CD4-positive, CD25-positive, alpha-beta regulatory T cell (primary cell): ENCODE data around the gene RAD54L2. TPM values are rescaled to one million over a fixed set of nuclear protein-coding genes. Genes with fewer than 3 reads are reported as not detected.
"Not testable (repeated sequence)": the region's sequence is repeated elsewhere in the genome, so short reads cannot be mapped to it uniquely, and the experiment has no call there.

Experiments used
- ATAC-seq, 2 donors: fragments of 150-1000 bp; cut with Tn5 transposase; one replicate each; pipeline ENCODE4 v1.10.0; 2021; ENCODE audit warnings: low read depth in 2 of 2, moderate number of reproducible peaks in 2 of 2, moderate library complexity in 1 of 2
- DNase-seq, 3 donors: peaks; one replicate each; pipeline versions ENCODE4 v3.0.0 to v3.0.0-alpha.2; 2012 to 2022; ENCODE audit warnings: mixed read lengths in 1 of 3
- H3K27ac ChIP-seq: one replicate; pipeline ENCODE4 v1.7.0; 2013; ENCODE audit warnings: mild to moderate bottlenecking, low read length; ENCODE audit not compliant: insufficient read depth, poor library complexity, severe bottlenecking
- H3K27me3 ChIP-seq: one replicate; pipeline ENCODE4 v1.7.0; 2013; ENCODE audit warnings: low read length; ENCODE audit not compliant: control insufficient read depth, insufficient read depth
- H3K36me3 ChIP-seq: one replicate; pipeline ENCODE4 v1.7.0; 2013; ENCODE audit warnings: mild to moderate bottlenecking, low read length, moderate library complexity; ENCODE audit not compliant: control insufficient read depth, insufficient read depth
- H3K4me1 ChIP-seq: 2 replicates; pipeline ENCODE4 v1.7.0; 2013; ENCODE audit warnings: mild to moderate bottlenecking, low read length; ENCODE audit not compliant: insufficient read depth, control insufficient read depth, poor library complexity, severe bottlenecking
- H3K4me3 ChIP-seq: one replicate; pipeline ENCODE4 v1.7.0; 2013; ENCODE audit warnings: low read depth, mild to moderate bottlenecking, low read length, moderate library complexity
- H3K9me3 ChIP-seq, 2 experiments: 1 replicate in 1 of 2; 2 replicates in 1 of 2; pipeline ENCODE4 v1.7.0; 2013; ENCODE audit warnings: low read length in 2 of 2, mild to moderate bottlenecking in 1 of 2, moderate library complexity in 1 of 2; ENCODE audit not compliant: control insufficient read depth in 2 of 2
- H3K27ac Mint-ChIP-seq, 3 donors: one replicate each; pipeline ENCODE4 v1.8.0; 2020 to 2022; ENCODE audit warnings: mild to moderate bottlenecking in 3 of 3, mixed read lengths in 3 of 3, moderate library complexity in 2 of 3
- H3K27me3 Mint-ChIP-seq: one replicate; pipeline ENCODE4 v1.8.0; 2022; ENCODE audit warnings: mild to moderate bottlenecking, mixed read lengths
- H3K36me3 Mint-ChIP-seq: one replicate; pipeline ENCODE4 v1.8.0; 2020; ENCODE audit warnings: mixed read lengths
- H3K4me1 Mint-ChIP-seq, 4 donors: one replicate each; pipeline ENCODE4 v1.8.0; 2020 to 2022; ENCODE audit warnings: mixed read lengths in 4 of 4, mild to moderate bottlenecking in 1 of 4
- H3K4me3 Mint-ChIP-seq, 4 donors: one replicate each; pipeline ENCODE4 v1.8.0; 2020 to 2022; ENCODE audit warnings: mild to moderate bottlenecking in 4 of 4, mixed read lengths in 4 of 4, moderate library complexity in 3 of 4
- H3K9me3 Mint-ChIP-seq, 7 donors: one replicate each; pipeline ENCODE4 v1.8.0; 2020 to 2022; ENCODE audit warnings: mixed read lengths in 7 of 7, mild to moderate bottlenecking in 3 of 7, moderate library complexity in 2 of 7
- polyA plus RNA-seq, 4 donors: library from polyadenylated mRNA; unstranded; fragments of 300-500 nt; fragmentation: Illumina TruSeq; gene quantifications; one replicate each; pipeline ENCODE4 v1.2.3, GENCODE V29; 2021
- total RNA-seq: library from RNA; stranded (reverse); gene quantifications from one replicate; pipeline ENCODE4 v1.2.3, GENCODE V29; 2022

RAD54L2 gene
- total and polyA plus RNA-seq, 5 donors from 2014 or later = 6.9 to 41.3 (median 15.9) TPM

GRCh38 chr3:51547274-51547673 is 8.8 kb downstream of the RAD54L2 start:
- Mint-ChIP-seq H3K4me3 (no peak overlapping the region), H3K36me3 (peaks cover 12% of the 10 kb centered on the region), H3K27ac (no peak overlapping the region), H3K9me3 (no peaks in the 10 kb centered on the region), H3K4me1 (peaks cover 4 to 17% (median 7%) of the 10 kb centered on the region in 4 donors), H3K27me3 (no peaks in the 10 kb centered on the region)
- H3K4me3 ChIP-seq = no peak overlapping the region
- H3K4me1 ChIP-seq = no peaks in the 10 kb centered on the region
- no peak for ATAC-seq
- no peaks in the 10 kb centered on the region for H3K27me3 ChIP-seq
- peaks cover 28% of the 10 kb centered on the region for H3K36me3 ChIP-seq
- no peaks in the 10 kb centered on the region for H3K9me3 ChIP-seq
- no peak for DNase-seq
- H3K27ac ChIP-seq = no peak overlapping the region

DNA sequence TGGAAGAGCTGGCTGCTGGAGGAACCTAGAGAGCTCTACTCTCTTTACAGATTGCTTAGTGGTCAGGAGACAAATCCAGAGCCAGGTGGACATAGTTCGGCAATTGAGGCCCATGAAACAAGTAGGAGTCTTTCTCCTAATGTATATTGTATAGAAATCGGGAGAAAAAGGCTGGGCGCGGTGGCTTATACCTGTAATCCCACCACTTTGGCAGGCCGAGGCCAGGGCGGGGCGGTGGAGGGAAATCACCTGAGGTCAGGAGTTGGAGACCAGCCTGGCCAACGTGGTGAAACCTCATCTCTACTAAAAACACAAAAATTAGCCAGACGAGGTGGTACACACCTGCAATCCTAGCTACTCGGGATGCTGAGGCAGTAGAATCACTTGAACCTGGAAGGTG is 10.8 kb downstream of the RAD54L2 start:
- Mint-ChIP-seq H3K4me1 (peaks cover 0 to 9% (median under 1%) of the 10 kb centered on the region in 4 donors), H3K27me3 (no peaks in the 10 kb centered on the region), H3K4me3 (no peak overlapping the region), H3K9me3 (no peaks in the 10 kb centered on the region), H3K27ac (no peak overlapping the region), H3K36me3 (peaks cover 9% of the 10 kb centered on the region)
- Histone ChIP-seq H3K27me3 (no peaks in the 10 kb centered on the region), H3K4me1 (no peaks in the 10 kb centered on the region), H3K36me3 (peaks cover 26% of the 10 kb centered on the region), H3K9me3 (no peaks in the 10 kb centered on the region), H3K27ac (no peak overlapping the region), H3K4me3 (no peak overlapping the region)
- no peak for DNase-seq
- no peak for ATAC-seq

DNA sequence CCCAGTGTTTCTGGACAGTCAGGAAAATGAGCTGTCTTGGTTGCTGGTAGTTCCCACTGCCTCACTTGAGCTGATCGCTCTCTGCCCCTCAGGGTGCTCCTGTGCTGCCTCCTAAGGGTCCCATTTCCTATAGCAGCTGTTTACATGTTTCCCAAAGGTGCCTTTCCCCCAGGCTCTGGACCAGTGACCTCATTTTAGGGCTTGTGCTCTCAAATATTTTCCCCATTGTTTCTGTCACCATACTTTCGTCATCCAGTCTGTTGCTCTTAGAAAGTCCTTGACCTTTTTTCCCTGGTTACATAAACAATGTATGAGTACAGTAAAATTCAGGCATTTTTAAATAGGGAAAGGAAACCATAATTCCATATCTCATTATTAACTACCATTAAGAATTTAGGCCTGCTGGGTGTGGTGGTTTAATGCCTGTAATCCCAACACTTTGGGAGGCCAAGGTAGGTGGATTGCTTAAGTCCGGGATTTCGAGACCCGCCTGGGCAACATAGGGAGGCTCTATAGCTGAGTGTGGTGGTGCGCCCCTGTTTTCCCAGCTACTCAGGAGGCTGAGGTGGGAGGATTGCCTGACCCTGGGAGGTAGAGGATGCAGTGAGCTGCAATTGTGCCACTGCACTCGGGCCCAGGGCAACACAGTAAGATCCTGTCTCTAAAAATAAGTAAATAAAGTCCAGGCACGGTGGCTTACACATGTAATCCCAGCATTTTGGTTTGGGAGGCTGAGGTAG is 11.7 kb downstream of the RAD54L2 start:
- no peaks in the 10 kb centered on the region for H3K27me3 Mint-ChIP-seq
- DNase-seq (no peak), ATAC-seq (no peak)
- H3K36me3 Mint-ChIP-seq = peaks cover 8% of the 10 kb centered on the region
- Histone ChIP-seq H3K4me3 (no peak overlapping the region), H3K4me1 (no peaks in the 10 kb centered on the region), H3K27ac (no peak overlapping the region), H3K9me3 (no peaks in the 10 kb centered on the region), H3K27me3 (no peaks in the 10 kb centered on the region), H3K36me3 (peaks cover 25% of the 10 kb centered on the region)
- peaks cover 0 to 5% (median 0%) of the 10 kb centered on the region in 4 donors for H3K4me1 Mint-ChIP-seq
- peak overlapping the region in 1 of 4 donors; percentile 54 for H3K4me3 Mint-ChIP-seq
- no peaks in the 10 kb centered on the region for H3K9me3 Mint-ChIP-seq
- peak overlapping the region in 1 of 3 donors; percentile 65 for H3K27ac Mint-ChIP-seq

DNA sequence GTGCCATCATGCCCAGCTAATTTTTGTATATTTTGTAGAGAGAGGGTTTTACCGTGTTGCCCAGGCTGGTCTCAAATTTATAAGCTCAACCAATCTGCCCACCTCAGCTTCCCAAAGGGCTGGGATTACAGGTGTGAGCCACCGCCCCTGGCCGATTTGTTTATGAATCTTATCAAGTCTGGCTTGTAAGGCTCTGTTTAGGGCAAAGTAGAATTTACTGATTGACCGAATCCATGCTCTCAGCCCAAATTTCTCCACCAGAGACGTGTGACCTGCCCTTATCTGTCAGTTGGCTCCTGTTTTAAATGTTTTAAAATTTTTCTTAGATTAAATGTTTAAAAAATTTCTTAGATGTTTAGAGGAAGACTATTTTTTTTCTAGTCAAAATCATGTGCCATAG is 19.5 kb downstream of the RAD54L2 start:
- peaks cover 17% of the 10 kb centered on the region for H3K36me3 Mint-ChIP-seq
- H3K4me3 Mint-ChIP-seq = no peak overlapping the region
- Histone ChIP-seq H3K9me3 (no peaks in the 10 kb centered on the region), H3K4me1 (no peaks in the 10 kb centered on the region), H3K27me3 (no peaks in the 10 kb centered on the region), H3K4me3 (no peak overlapping the region), H3K27ac (no peak overlapping the region), H3K36me3 (peaks cover 10% of the 10 kb centered on the region)
- DNase-seq (no peak), ATAC-seq (no peak)
- H3K27ac Mint-ChIP-seq = no peak overlapping the region
- H3K9me3 Mint-ChIP-seq = peaks cover 0 to 1% (median 0%) of the 10 kb centered on the region in 7 donors
- H3K4me1 Mint-ChIP-seq = peaks cover 0 to 13% (median 4%) of the 10 kb centered on the region in 4 donors
- H3K27me3 Mint-ChIP-seq = no peaks in the 10 kb centered on the region

- H3K4me3 Mint-ChIP-seq = no peak overlapping the region
- DNase-seq (no peak), ATAC-seq (no peak)
- peaks cover 19% of the 10 kb centered on the region for H3K36me3 Mint-ChIP-seq
- Histone ChIP-seq H3K4me3 (no peak overlapping the region), H3K36me3 (peaks cover 9% of the 10 kb centered on the region), H3K27me3 (no peaks in the 10 kb centered on the region), H3K27ac (no peak overlapping the region), H3K9me3 (no peaks in the 10 kb centered on the region), H3K4me1 (no peaks in the 10 kb centered on the region)
- H3K9me3 Mint-ChIP-seq = peaks cover 0 to 1% (median 0%) of the 10 kb centered on the region in 7 donors
- H3K27ac Mint-ChIP-seq = peak overlapping the region in 1 of 3 donors; percentile 13
- H3K27me3 Mint-ChIP-seq = no peaks in the 10 kb centered on the region
- peaks cover 6 to 25% (median 14%) of the 10 kb centered on the region in 4 donors for H3K4me1 Mint-ChIP-seq
Measured at GRCh38 chr3:51559411-51559888, 20.9 kb downstream of the RAD54L2 start.

DNA sequence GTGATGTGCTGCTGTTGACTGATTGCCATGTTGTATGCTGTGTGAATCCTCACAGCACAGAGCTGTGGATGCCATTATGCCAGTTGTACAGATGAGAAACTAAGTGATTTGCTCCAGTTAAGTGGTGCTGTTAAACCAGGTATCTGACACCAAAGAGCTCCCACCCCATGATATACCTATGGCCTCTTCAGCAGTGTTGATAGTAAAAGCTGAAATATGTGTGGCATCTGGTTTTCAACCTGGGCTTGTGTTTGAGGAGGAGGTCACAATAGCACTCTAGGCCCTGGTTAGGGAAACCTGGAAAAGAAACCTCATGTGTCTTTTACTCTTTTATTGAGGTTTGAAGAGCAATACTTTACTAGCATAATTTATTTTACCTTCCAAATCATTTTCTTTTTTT is 21.4 kb downstream of the RAD54L2 start:
- Histone ChIP-seq H3K4me1 (no peaks in the 10 kb centered on the region), H3K4me3 (no peak overlapping the region)

DNA sequence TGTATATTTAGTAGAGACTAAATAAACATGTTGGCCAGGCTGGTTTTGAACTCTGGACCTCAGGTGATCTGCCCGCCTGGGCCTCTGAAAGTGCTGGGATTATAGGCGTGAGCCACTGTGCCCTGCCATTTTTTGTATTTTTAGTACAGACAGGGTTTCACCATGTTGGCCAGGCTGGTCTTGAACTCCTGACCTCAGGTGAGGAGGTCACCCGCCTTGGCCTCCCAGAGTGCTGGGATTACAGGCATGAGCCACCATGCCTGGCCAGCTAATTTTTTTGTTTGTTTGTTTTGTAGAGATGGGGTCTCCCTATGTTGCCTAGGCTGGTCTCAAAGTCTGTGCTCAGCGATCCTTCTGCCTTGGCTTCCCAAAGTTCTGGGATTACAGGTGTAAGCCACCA is 23.9 kb downstream of the RAD54L2 start:
- H3K9me3 Mint-ChIP-seq, H3K27me3 Mint-ChIP-seq: not testable (repeated sequence)

More for the DNA sequence above, 21.4 kb downstream of the RAD54L2 start:
- Mint-ChIP-seq H3K9me3 (peaks cover 0 to 1% (median 0%) of the 10 kb centered on the region in 7 donors), H3K36me3 (peaks cover 16% of the 10 kb centered on the region), H3K27me3 (no peaks in the 10 kb centered on the region), H3K27ac (no peak overlapping the region), H3K4me3 (no peak overlapping the region), H3K4me1 (peaks cover 6 to 25% (median 14%) of the 10 kb centered on the region in 4 donors)
- Histone ChIP-seq H3K9me3 (no peaks in the 10 kb centered on the region), H3K27ac (no peak overlapping the region), H3K36me3 (peaks cover 8% of the 10 kb centered on the region), H3K27me3 (no peaks in the 10 kb centered on the region)
- DNase-seq = no peak
- ATAC-seq = no peak

DNA sequence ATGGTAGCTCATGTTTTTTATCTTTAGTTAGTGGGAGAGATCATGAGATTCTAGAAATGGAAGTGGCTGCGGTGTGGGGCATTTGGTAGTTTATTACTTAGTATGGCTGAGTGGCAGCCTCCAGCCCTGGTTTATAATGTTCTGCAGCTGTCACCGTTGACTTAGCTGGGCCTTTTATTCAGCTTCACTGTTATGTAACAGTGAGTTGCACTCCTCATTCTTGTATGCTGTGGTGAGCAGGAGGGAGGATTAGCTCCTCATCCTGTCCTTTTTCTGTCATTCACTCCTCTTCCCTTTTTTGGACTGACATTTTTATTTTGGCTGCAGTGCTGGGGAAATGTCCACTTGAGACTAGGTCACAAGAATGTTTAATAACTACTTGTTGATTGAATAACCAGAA is 29.5 kb downstream of the RAD54L2 start:
- no peak for ATAC-seq
- H3K27ac ChIP-seq = no peak overlapping the region
- Mint-ChIP-seq H3K27ac (peak overlapping the region in 1 of 3 donors; percentile 39), H3K36me3 (peaks cover 20% of the 10 kb centered on the region), H3K4me1 (peaks cover 25 to 31% (median 26%) of the 10 kb centered on the region in 4 donors), H3K4me3 (no peak overlapping the region), H3K9me3 (no peaks in the 10 kb centered on the region), H3K27me3 (no peaks in the 10 kb centered on the region)
- DNase-seq = no peak
- peaks cover 6% of the 10 kb centered on the region for H3K36me3 ChIP-seq
- no peak overlapping the region for H3K4me3 ChIP-seq
- no peaks in the 10 kb centered on the region for H3K9me3 ChIP-seq
- no peaks in the 10 kb centered on the region for H3K27me3 ChIP-seq
- no peaks in the 10 kb centered on the region for H3K4me1 ChIP-seq

More for the DNA sequence above, 23.9 kb downstream of the RAD54L2 start:
- H3K36me3 ChIP-seq, H3K27me3 ChIP-seq, H3K4me3 ChIP-seq, H3K4me3 Mint-ChIP-seq, H3K4me1 ChIP-seq, DNase-seq, ATAC-seq, H3K9me3 ChIP-seq, H3K27ac ChIP-seq: not testable (repeated sequence)
- Mint-ChIP-seq H3K4me1 (peaks cover 14 to 31% (median 25%) of the 10 kb centered on the region in 4 donors), H3K27ac (peak overlapping the region in 2 of 3 donors; percentile 46 to 84), H3K36me3 (peaks cover 12% of the 10 kb centered on the region)
